Measurements from ENCODE around the gene SLC39A11.

The SLC39A11 gene

GRCh38 chr17:72934927-72935326 lies 157.6 kb downstream of the SLC39A11 start:
- no peak for DNase-seq (ENCODE audit: low spot score in 2 of 2)
- H3K4me3 Mint-ChIP-seq: no peak overlapping the region
- no peaks in the 10 kb centered on the region for H3K36me3 Mint-ChIP-seq
- peaks cover 16% of the 10 kb centered on the region for H3K4me1 Mint-ChIP-seq
- no peak overlapping the region for H3K27ac Mint-ChIP-seq
- no peaks in the 10 kb centered on the region for H3K9me3 Mint-ChIP-seq
- ATAC-seq: no peak

- Mint-ChIP-seq H3K27ac (peak overlapping the region; percentile 36), H3K4me1 (peaks cover 16% of the 10 kb centered on the region), H3K4me3 (no peak overlapping the region), H3K36me3 (no peaks in the 10 kb centered on the region), H3K9me3 (no peaks in the 10 kb centered on the region)
- DNase-seq (ENCODE audit: low spot score in 2 of 2) (no peak), ATAC-seq (peak; percentile 74)
Observed at GRCh38 chr17:72931635-72932034, 160.9 kb downstream of the SLC39A11 start.

GRCh38 chr17:72931163-72931562 lies 161.3 kb downstream of the SLC39A11 start:
- Mint-ChIP-seq H3K27ac (peak overlapping the region; percentile 36), H3K36me3 (no peaks in the 10 kb centered on the region)
- peak; percentile 77 for ATAC-seq

GRCh38 chr17:72930031-72930430 lies 162.5 kb downstream of the SLC39A11 start:
- H3K9me3 Mint-ChIP-seq: no peaks in the 10 kb centered on the region
- H3K36me3 Mint-ChIP-seq: no peaks in the 10 kb centered on the region
- H3K27ac Mint-ChIP-seq: no peak overlapping the region
- DNase-seq (ENCODE audit: low spot score in 2 of 2) (no peak), ATAC-seq (no peak)
- H3K4me3 Mint-ChIP-seq: no peak overlapping the region
- peaks cover 16% of the 10 kb centered on the region for H3K4me1 Mint-ChIP-seq

More at GRCh38 chr17:72931163-72931562, 161.3 kb downstream of the SLC39A11 start:
- H3K4me3 Mint-ChIP-seq: no peak overlapping the region
- no peaks in the 10 kb centered on the region for H3K9me3 Mint-ChIP-seq
- no peak for DNase-seq (ENCODE audit: low spot score in 2 of 2)
- H3K4me1 Mint-ChIP-seq: peaks cover 16% of the 10 kb centered on the region

GRCh38 chr17:72928454-72929136 lies 163.9 kb downstream of the SLC39A11 start:
- Mint-ChIP-seq H3K36me3 (no peaks in the 10 kb centered on the region), H3K27ac (no peak overlapping the region), H3K4me1 (peaks cover 16% of the 10 kb centered on the region), H3K9me3 (no peaks in the 10 kb centered on the region), H3K4me3 (no peak overlapping the region)
- no peak for DNase-seq (ENCODE audit: low spot score in 2 of 2)
- ATAC-seq: no peak

GRCh38 chr17:72927760-72928159 lies 164.7 kb downstream of the SLC39A11 start:
- Mint-ChIP-seq H3K27ac (no peak overlapping the region), H3K4me3 (no peak overlapping the region), H3K36me3 (no peaks in the 10 kb centered on the region), H3K4me1 (peaks cover 16% of the 10 kb centered on the region), H3K9me3 (no peaks in the 10 kb centered on the region)
- DNase-seq (ENCODE audit: low spot score in 2 of 2) (no peak), ATAC-seq (no peak)

GRCh38 chr17:72927146-72927545 lies 165.3 kb downstream of the SLC39A11 start:
- Mint-ChIP-seq H3K4me1 (peaks cover 16% of the 10 kb centered on the region), H3K36me3 (no peaks in the 10 kb centered on the region), H3K9me3 (no peaks in the 10 kb centered on the region)

GRCh38 chr17:72926171-72926570 lies 166.3 kb downstream of the SLC39A11 start:
- DNase-seq (ENCODE audit: low spot score in 2 of 2) (no peak), ATAC-seq (no peak)
- no peak overlapping the region for H3K4me3 Mint-ChIP-seq
- no peak overlapping the region for H3K27ac Mint-ChIP-seq
- H3K4me1 Mint-ChIP-seq: peaks cover 6% of the 10 kb centered on the region
- no peaks in the 10 kb centered on the region for H3K9me3 Mint-ChIP-seq
- no peaks in the 10 kb centered on the region for H3K36me3 Mint-ChIP-seq

More at GRCh38 chr17:72927146-72927545, 165.3 kb downstream of the SLC39A11 start:
- no peak overlapping the region for H3K4me3 Mint-ChIP-seq
- ATAC-seq (no peak), DNase-seq (ENCODE audit: low spot score in 2 of 2) (no peak)
- no peak overlapping the region for H3K27ac Mint-ChIP-seq

GRCh38 chr17:72924196-72924595 lies 168.3 kb downstream of the SLC39A11 start:
- no peaks in the 10 kb centered on the region for H3K36me3 Mint-ChIP-seq
- no peak overlapping the region for H3K4me3 Mint-ChIP-seq
- DNase-seq (ENCODE audit: low spot score in 2 of 2): no peak
- ATAC-seq: no peak
- H3K4me1 Mint-ChIP-seq: no peaks in the 10 kb centered on the region
- no peak overlapping the region for H3K27ac Mint-ChIP-seq
- H3K9me3 Mint-ChIP-seq: no peaks in the 10 kb centered on the region

GRCh38 chr17:72922219-72922618 lies 170.3 kb downstream of the SLC39A11 start:
- no peak overlapping the region for H3K4me3 Mint-ChIP-seq
- H3K27ac Mint-ChIP-seq: no peak overlapping the region
- no peaks in the 10 kb centered on the region for H3K36me3 Mint-ChIP-seq
- ATAC-seq (no peak), DNase-seq (ENCODE audit: low spot score in 2 of 2) (no peak)
- H3K9me3 Mint-ChIP-seq: no peaks in the 10 kb centered on the region
- no peaks in the 10 kb centered on the region for H3K4me1 Mint-ChIP-seq

- Mint-ChIP-seq H3K36me3 (no peaks in the 10 kb centered on the region), H3K9me3 (no peaks in the 10 kb centered on the region), H3K27ac (no peak overlapping the region), H3K4me3 (no peak overlapping the region), H3K4me1 (no peaks in the 10 kb centered on the region)
- ATAC-seq: no peak
- DNase-seq (ENCODE audit: low spot score in 2 of 2): no peak
Observed at GRCh38 chr17:72921347-72922054, 171.0 kb downstream of the SLC39A11 start.

GRCh38 chr17:72920513-72920912 lies 172.0 kb downstream of the SLC39A11 start:
- Mint-ChIP-seq H3K4me1 (peaks cover 5% of the 10 kb centered on the region), H3K9me3 (no peaks in the 10 kb centered on the region), H3K27ac (no peak overlapping the region), H3K4me3 (no peak overlapping the region), H3K36me3 (no peaks in the 10 kb centered on the region)
- no peak for ATAC-seq
- DNase-seq (ENCODE audit: low spot score in 2 of 2): no peak

GRCh38 chr17:72916991-72917390 lies 175.5 kb downstream of the SLC39A11 start:
- ATAC-seq (no peak), DNase-seq (ENCODE audit: low spot score in 2 of 2) (no peak)
- Mint-ChIP-seq H3K4me3 (no peak overlapping the region), H3K36me3 (peaks cover 5% of the 10 kb centered on the region), H3K9me3 (no peaks in the 10 kb centered on the region), H3K27ac (peak overlapping the region; percentile 5), H3K4me1 (peaks cover 10% of the 10 kb centered on the region)

- peaks cover 5% of the 10 kb centered on the region for H3K36me3 Mint-ChIP-seq
- DNase-seq (ENCODE audit: low spot score in 2 of 2): no peak
- H3K4me1 Mint-ChIP-seq: peaks cover 10% of the 10 kb centered on the region
- H3K27ac Mint-ChIP-seq: no peak overlapping the region
- H3K4me3 Mint-ChIP-seq: no peak overlapping the region
- no peaks in the 10 kb centered on the region for H3K9me3 Mint-ChIP-seq
- ATAC-seq: no peak
Observed at GRCh38 chr17:72915625-72916081, 176.8 kb downstream of the SLC39A11 start.

GRCh38 chr17:72913142-72913682 lies 179.3 kb downstream of the SLC39A11 start:
- Mint-ChIP-seq H3K4me1 (peaks cover 10% of the 10 kb centered on the region), H3K27ac (no peak overlapping the region), H3K36me3 (peaks cover 5% of the 10 kb centered on the region)

GRCh38 chr17:72906306-72906705 lies 186.2 kb downstream of the SLC39A11 start:
- H3K36me3 Mint-ChIP-seq: no peaks in the 10 kb centered on the region
- H3K4me3 Mint-ChIP-seq: no peak overlapping the region
- H3K4me1 Mint-ChIP-seq: peaks cover 6% of the 10 kb centered on the region
- no peak for DNase-seq (ENCODE audit: low spot score in 2 of 2)
- no peaks in the 10 kb centered on the region for H3K9me3 Mint-ChIP-seq
- no peak overlapping the region for H3K27ac Mint-ChIP-seq
- no peak for ATAC-seq

More at GRCh38 chr17:72913142-72913682, 179.3 kb downstream of the SLC39A11 start:
- ATAC-seq (no peak), DNase-seq (ENCODE audit: low spot score in 2 of 2) (no peak)
- no peaks in the 10 kb centered on the region for H3K9me3 Mint-ChIP-seq
- H3K4me3 Mint-ChIP-seq: no peak overlapping the region
